Measurements from ENCODE around the gene GNG13.
"Not testable (repeated sequence)": the region's sequence is repeated elsewhere in the genome, so short reads cannot be mapped to it uniquely, and the experiment has no call there.

GNG13 gene

GRCh38 chr16:760545-761343 is 39.8 kb downstream of the GNG13 start, which contains the start of gene MSLN:
MSLN (plus strand) TSS chr16:760734; CDS start chr16:762681, 1,947 bp downstream.
- no peak for DNase-seq

GRCh38 chr16:760065-760464 is 40.5 kb downstream of the GNG13 start:
- no peak for DNase-seq

- no peak for DNase-seq
Observed at GRCh38 chr16:759110-759910, 41.2 kb downstream of the GNG13 start.

- no peak for DNase-seq
Observed at GRCh38 chr16:756428-756827, 44.1 kb downstream of the GNG13 start.

- DNase-seq = no peak
Observed at GRCh38 chr16:754656-755055, 45.9 kb downstream of the GNG13 start.

- not testable (repeated sequence) for DNase-seq
Observed at GRCh38 chr16:754121-754607, 46.4 kb downstream of the GNG13 start.

- no peak for DNase-seq
Observed at GRCh38 chr16:752007-752312, 48.6 kb downstream of the GNG13 start.

GRCh38 chr16:751152-752006 is 49.2 kb downstream of the GNG13 start:
- DNase-seq = no peak

GRCh38 chr16:750485-750884 is 50.0 kb downstream of the GNG13 start:
- no peak for DNase-seq

- DNase-seq = no peak
Observed at GRCh38 chr16:749010-749409, 51.5 kb downstream of the GNG13 start.
